ENCODE measurements around the gene TNFAIP1.

Gene TNFAIP1

GRCh38 chr17:28295677-28296578 is 39.6 kb upstream of the TNFAIP1 start:
- TF ChIP-seq CTCF (conservative IDR thresholded peaks at IDR 0.05; ENCODE audit: low read length) (no peak), EZH2phosphoT487 (IDR thresholded peaks at IDR 0.05; ENCODE audit: borderline replicate concordance) (no peak)
- no peak overlapping the region for H3K9ac ChIP-seq (ENCODE audit: low read depth, low read length, poor library complexity, severe bottlenecking)
- H4K20me1 ChIP-seq (ENCODE audit: insufficient read depth, low read length, poor library complexity, severe bottlenecking), result no peaks in the 10 kb centered on the region
- no peaks in the 10 kb centered on the region for H3K4me1 ChIP-seq (ENCODE audit: insufficient read depth, low read length, poor library complexity, severe bottlenecking)
- H3K4me2 ChIP-seq (ENCODE audit: low read depth, low read length, poor library complexity, severe bottlenecking), result no peak overlapping the region
- no peaks in the 10 kb centered on the region for H3K79me2 ChIP-seq (ENCODE audit: insufficient read depth, low read length)
- H3K4me3 ChIP-seq (ENCODE audit: low read length, poor library complexity, severe bottlenecking), result no peak overlapping the region
- no peaks in the 10 kb centered on the region for H3K27me3 ChIP-seq (ENCODE audit: insufficient read depth, low read length, poor library complexity, severe bottlenecking)
- H3K9me2 ChIP-seq (replicated peaks; ENCODE audit: low read depth, low read length), result no peaks in the 10 kb centered on the region
- no peaks in the 10 kb centered on the region for H3K36me3 ChIP-seq (ENCODE audit: insufficient read depth, low read length)
- H3K9me3 ChIP-seq (ENCODE audit: insufficient read depth, low read depth, low read length), result no peaks in the 10 kb centered on the region
- H2AFZ ChIP-seq (ENCODE audit: low read length), result no peak overlapping the region
- no peaks in the 10 kb centered on the region for H3F3A ChIP-seq (ENCODE audit: low read depth)

- Histone ChIP-seq H3K4me1 (ENCODE audit: insufficient read depth, low read length, poor library complexity, severe bottlenecking) (no peaks in the 10 kb centered on the region), H4K20me1 (ENCODE audit: insufficient read depth, low read length, poor library complexity, severe bottlenecking) (no peaks in the 10 kb centered on the region), H3K4me3 (ENCODE audit: low read length, poor library complexity, severe bottlenecking) (no peak overlapping the region), H3K79me2 (ENCODE audit: insufficient read depth, low read length) (no peaks in the 10 kb centered on the region), H3K4me2 (ENCODE audit: low read depth, low read length, poor library complexity, severe bottlenecking) (no peak overlapping the region), H3K9ac (ENCODE audit: low read depth, low read length, poor library complexity, severe bottlenecking) (no peak overlapping the region), H2AFZ (ENCODE audit: low read length) (no peak overlapping the region), H3K9me3 (ENCODE audit: insufficient read depth, low read depth, low read length) (no peaks in the 10 kb centered on the region), H3K36me3 (ENCODE audit: insufficient read depth, low read length) (no peaks in the 10 kb centered on the region), H3F3A (ENCODE audit: low read depth) (no peaks in the 10 kb centered on the region), H3K27me3 (ENCODE audit: insufficient read depth, low read length, poor library complexity, severe bottlenecking) (no peaks in the 10 kb centered on the region), H3K9me2 (replicated peaks; ENCODE audit: low read depth, low read length) (no peaks in the 10 kb centered on the region)
- TF ChIP-seq EZH2phosphoT487 (IDR thresholded peaks at IDR 0.05; ENCODE audit: borderline replicate concordance) (no peak), CTCF (conservative IDR thresholded peaks at IDR 0.05; ENCODE audit: low read length) (no peak)
These were observed 37.1 kb upstream of the TNFAIP1 start for GRCh38 chr17:28298449-28298848.

GRCh38 chr17:28306954-28307401 is 28.6 kb upstream of the TNFAIP1 start:
- H3F3A ChIP-seq (ENCODE audit: low read depth), result no peaks in the 10 kb centered on the region
- H3K27me3 ChIP-seq (ENCODE audit: insufficient read depth, low read length, poor library complexity, severe bottlenecking), result no peaks in the 10 kb centered on the region
- H3K4me3 ChIP-seq (ENCODE audit: low read length, poor library complexity, severe bottlenecking), result no peak overlapping the region
- H3K9ac ChIP-seq (ENCODE audit: low read depth, low read length, poor library complexity, severe bottlenecking), result no peak overlapping the region
- H3K9me3 ChIP-seq (ENCODE audit: insufficient read depth, low read depth, low read length), result no peaks in the 10 kb centered on the region
- no peak overlapping the region for H2AFZ ChIP-seq (ENCODE audit: low read length)
- no peak overlapping the region for H3K4me2 ChIP-seq (ENCODE audit: low read depth, low read length, poor library complexity, severe bottlenecking)
- no peaks in the 10 kb centered on the region for H3K36me3 ChIP-seq (ENCODE audit: insufficient read depth, low read length)
- no peaks in the 10 kb centered on the region for H4K20me1 ChIP-seq (ENCODE audit: insufficient read depth, low read length, poor library complexity, severe bottlenecking)
- TF ChIP-seq CTCF (conservative IDR thresholded peaks at IDR 0.05; ENCODE audit: low read length) (no peak), EZH2phosphoT487 (IDR thresholded peaks at IDR 0.05; ENCODE audit: borderline replicate concordance) (no peak)
- H3K4me1 ChIP-seq (ENCODE audit: insufficient read depth, low read length, poor library complexity, severe bottlenecking), result no peaks in the 10 kb centered on the region
- no peaks in the 10 kb centered on the region for H3K79me2 ChIP-seq (ENCODE audit: insufficient read depth, low read length)
- H3K9me2 ChIP-seq (replicated peaks; ENCODE audit: low read depth, low read length), result no peaks in the 10 kb centered on the region
